Activated CD8-positive, alpha-beta memory T cell treated with anti-CD3 and anti-CD28 coated beads for 4 hours (primary cell): ENCODE measurements around the gene ASTN2.

Experiments
- DNase-seq, 2 donors: peaks; one replicate each; pipeline ENCODE4 v3.0.0-alpha.2; 2020; ENCODE audit warnings: low read depth in 2 of 2

ASTN2 gene

GRCh38 chr9:116425244-116425643 is 989.6 kb downstream of the ASTN2 start:
- no peak for DNase-seq

- no peak for DNase-seq
These were observed 991.7 kb downstream of the ASTN2 start for GRCh38 chr9:116423149-116423548.

DNA sequence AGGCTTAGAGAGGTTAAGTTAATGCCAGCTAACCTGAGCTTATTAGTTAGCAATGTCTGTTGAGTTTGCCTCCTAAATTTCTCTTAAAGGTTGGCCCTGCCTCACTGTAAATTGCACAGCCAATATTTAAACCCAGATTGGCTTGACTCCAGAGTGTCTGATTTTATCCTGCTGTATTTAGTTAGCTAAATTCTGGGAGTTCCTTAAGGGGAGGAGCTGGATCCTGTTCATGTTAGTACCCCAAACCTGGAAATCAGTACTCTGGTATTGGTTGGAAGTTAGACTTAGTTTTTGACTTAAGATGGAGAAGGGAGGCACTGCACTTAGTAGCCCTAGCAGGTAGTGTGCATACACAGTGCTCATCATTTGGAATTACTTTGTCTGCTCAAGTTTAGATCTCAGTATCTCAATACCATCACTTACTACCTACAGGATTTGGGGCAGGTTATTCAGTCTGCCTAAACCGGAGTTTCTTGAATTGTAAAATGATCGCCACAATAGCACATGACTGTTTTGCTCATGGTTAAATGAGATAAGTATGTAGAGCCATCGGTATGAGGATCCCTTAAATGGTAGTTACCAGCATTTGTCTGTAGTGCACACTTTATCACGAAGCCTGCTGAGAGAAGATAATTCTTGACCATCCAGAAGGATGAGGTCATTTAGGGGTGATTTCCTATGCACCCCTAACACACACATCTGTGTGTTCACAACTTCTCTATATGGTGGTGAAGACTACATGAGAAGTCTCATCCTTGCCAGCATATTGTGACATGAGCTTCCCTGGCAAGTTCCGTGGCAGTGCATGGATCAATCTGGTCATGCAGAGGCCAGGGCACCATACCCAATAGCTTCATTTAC is 992.5 kb downstream of the ASTN2 start:
- no peak for DNase-seq

GRCh38 chr9:116420993-116421538 is 993.8 kb downstream of the ASTN2 start:
- DNase-seq, result no peak

DNA sequence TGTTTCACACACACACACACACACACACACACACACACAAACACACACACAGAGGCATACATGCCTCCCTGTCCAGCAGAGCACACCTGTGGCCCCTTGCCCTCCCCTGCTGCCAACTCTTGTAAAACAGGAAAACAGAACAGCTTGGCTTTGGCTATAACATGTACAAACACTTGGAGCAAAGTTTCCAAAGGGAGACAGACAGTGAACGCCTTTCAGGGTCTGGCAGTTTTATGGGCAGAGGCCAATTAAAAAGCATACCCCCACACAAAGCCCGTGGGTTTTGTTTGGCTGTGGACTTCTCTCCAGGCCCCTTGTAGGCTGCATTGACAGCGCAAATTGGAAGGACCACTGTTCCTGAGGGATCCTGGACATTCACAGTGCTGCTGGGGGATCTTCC is 995.7 kb downstream of the ASTN2 start:
- no peak for DNase-seq

DNA sequence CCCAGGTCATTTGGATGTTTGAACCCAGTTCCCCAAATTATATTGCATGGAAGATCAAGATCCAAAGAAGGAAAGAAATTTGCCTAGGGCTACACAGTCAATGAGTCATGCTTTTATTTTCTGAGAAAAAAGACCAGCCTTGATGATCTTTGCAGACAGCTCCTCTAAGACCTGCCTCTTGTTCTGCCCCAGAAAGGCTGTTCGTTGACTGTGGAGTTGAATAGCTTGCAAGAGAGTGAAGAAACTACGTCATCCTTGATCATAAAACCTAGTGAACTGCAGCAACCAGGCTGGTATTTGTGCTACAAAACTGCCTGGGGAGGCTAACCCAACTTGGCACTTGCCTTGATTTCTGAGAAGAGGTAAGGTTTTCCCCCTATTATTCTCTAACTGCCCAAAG is 997.4 kb downstream of the ASTN2 start:
- no peak for DNase-seq

GRCh38 chr9:116416421-116416820 is 998.4 kb downstream of the ASTN2 start:
- DNase-seq, result no peak

DNA sequence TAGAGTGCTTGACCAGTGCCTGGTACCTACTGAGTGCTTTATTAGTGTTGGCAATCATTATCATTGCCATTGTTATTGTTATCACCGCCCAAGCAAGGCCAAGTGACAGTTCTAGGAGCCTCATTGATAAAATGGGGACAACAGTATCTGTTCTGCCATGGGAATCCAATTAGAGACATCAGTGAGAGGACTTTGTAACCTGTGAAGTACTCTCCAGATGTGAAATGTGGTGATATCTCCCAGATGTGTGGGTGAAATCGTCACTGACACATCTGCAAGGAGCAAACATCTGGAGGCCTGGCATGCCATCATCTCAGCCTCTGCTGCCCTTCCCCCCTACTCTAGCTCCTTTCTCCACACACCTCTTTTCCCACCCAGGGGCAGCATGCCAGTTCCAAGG is 1000.5 kb downstream of the ASTN2 start:
- DNase-seq, result no peak

DNA sequence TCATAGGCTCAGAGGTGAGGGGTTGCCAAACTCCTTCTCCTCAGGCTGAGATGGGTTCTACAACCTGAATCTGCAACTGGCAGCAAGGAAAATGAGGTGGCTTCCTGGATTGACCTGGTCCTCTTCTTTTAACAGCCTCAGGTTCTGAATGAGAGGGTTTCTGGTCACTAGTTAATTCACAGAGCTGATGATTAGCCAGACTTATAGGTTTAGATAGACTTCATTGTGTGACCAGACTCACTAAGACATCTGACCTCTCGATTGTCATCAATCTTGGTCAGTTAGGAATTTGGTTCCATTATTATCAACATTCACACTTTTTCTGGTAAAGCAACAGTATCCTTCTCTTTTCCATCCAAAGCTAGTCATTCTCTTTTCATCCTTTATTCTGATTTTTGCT is 1003.4 kb downstream of the ASTN2 start:
- no peak for DNase-seq

GRCh38 chr9:116409638-116410037 is 1005.2 kb downstream of the ASTN2 start:
- DNase-seq, result no peak

DNA sequence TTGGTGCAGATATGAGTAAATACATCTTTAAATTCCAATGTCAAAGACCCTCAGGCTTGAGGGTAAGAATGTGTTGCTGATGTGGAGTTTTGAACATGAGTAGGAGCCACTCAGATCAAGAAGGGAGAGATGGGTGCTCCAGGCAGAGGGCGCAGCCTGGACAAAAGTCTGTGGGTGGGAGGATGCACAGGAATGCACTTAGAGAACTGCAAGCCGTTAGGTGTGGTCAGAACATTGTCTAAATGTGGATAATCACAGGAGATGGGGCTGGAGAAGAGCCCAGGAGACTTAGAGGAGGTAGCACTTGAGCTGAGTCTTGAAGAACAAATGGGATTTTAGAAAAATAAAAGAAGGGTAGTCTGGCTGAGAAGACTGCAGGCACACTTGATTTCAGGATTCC is 1005.7 kb downstream of the ASTN2 start:
- DNase-seq, result no peak

GRCh38 chr9:116406469-116406868 is 1008.4 kb downstream of the ASTN2 start:
- DNase-seq, result no peak

GRCh38 chr9:116405321-116405720 is 1009.5 kb downstream of the ASTN2 start:
- DNase-seq, result no peak

DNA sequence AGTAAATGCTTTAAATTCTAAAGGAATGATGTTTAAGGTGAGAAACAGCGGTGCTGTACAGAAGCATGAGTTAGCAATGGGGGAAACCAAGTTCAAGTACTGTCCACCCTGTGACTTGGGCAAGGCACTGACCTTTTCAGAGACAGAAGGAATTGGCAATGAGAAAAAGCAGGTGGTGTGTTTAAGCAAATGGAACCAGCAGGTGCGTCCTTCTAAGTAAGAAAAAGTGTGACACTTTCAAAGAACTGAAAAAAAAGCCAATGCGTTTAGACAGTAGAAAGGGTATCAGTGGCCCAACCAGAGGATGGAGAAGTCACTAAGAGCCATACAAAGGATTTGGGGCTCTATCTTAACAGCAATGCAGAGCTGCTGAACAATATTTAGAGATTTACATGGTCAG is 1010.6 kb downstream of the ASTN2 start:
- DNase-seq, result no peak

- DNase-seq, result no peak
These were observed 1011.7 kb downstream of the ASTN2 start for GRCh38 chr9:116403171-116403570.

GRCh38 chr9:116395699-116396037 is 1019.2 kb downstream of the ASTN2 start:
- DNase-seq, result no peak

- no peak for DNase-seq
These were observed 1019.8 kb downstream of the ASTN2 start for GRCh38 chr9:116394894-116395698.

DNA sequence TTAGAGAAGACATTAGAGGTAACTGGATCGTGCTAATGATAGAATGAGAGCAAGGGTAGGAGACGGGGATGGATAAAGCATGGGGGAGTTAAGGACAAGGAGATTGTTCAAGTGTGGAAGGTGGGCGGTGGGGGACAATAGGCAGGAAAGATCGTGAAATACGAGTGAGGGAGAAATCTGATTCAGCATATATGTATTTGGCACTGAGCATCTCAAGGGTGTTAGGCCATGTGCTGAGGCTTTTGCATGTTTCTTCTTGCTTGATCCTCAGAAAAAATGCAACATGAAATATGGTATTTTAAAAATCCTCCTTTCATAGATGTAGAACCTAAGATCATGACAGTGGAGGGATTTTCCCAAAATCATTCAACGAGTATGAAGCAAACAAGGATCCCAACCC is 1020.8 kb downstream of the ASTN2 start:
- DNase-seq, result no peak

DNA sequence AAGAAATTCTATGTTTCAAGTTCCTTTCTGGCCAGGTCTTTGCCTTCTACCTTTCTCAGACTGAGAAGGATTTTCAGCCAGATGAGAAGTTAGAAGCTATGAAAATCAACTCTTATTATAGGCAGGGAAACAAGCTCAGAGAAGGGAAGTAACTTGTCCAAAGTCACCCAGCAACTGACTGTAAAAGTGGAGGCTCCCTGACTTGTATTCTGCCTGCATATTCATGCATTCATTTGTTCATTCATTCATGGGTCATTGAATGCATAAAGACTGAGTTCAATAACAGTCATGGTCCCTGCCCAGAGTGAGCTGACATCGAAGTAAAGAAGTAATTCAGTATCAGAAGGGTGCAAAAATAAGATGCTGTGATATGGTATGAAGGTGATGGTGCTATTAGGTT is 1021.7 kb downstream of the ASTN2 start:
- DNase-seq, result no peak

- DNase-seq, result no peak
These were observed 1023.5 kb downstream of the ASTN2 start for GRCh38 chr9:116391306-116391900.

DNA sequence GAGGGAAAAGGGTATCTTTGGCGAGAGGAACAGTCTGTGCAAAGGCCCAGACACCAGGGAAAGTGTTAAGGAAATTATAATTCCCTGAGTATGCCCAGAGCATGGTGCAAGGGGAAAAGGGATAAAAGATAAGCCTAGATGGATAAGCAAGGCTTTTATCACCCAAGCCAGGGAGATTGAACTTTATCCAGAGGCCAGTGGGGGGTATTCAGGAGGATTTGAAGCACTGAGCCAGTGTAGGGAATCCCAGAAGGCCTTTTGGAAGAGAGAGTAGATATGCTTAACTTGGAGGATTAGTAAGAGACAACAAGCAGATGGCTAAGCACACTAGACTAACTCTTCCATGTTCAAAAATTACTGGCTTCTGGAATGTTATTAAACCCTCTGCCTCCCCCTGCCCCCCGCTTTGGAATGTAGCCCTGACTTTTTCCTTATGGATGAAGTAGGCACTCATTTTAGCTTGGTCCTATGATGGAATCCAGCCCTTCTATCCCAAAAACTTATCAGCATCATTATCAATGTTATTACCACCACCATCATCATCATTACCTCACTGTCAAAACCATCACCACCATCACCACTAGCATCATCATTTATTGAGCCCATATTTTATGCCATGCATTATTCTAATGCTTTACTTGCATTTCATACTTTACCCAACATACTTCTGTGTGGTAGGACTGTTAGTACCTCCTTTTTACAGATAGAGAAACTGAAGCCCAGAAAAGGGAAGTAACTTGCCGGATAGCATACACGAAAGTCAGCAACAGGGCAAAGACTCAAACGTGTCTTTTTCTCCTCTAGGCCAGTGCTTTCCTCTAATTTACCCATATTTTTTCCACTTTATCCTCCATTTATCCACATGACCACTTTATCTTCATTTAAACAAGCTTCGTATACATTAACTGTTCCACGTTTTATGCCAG is 1024.3 kb downstream of the ASTN2 start:
- no peak for DNase-seq
